Adrenal gland (tissue), 5 donors: ENCODE data around the gene RNF215.

Experiments used
- POLR2A ChIP-seq, 2 donors: fragments of 450-650 bp; IDR thresholded peaks; one replicate each; pipeline ENCODE4 v1.6.1; 2017; ENCODE audit warnings: antibody characterized with exemption in 2 of 2, mild to moderate bottlenecking in 2 of 2, moderate library complexity in 1 of 2
- TF ChIP-seq, protein P1 (sequence below), 6 experiments: fragments of 450-650 bp in 4 of 6; fragments of 200-600 bp in 2 of 6; sonication (generic) in 1 of 6; IDR thresholded peaks; 1 replicate in 5 of 6; 2 replicates in 1 of 6; pipeline versions ENCODE4 v1.5.1 to v1.8.0; 2016 to 2021; ENCODE audit warnings: antibody characterized with exemption in 6 of 6, mild to moderate bottlenecking in 2 of 6, moderate library complexity in 1 of 6
- donor health status: DM: no; HTN: no; CAD: no.

DNA sequence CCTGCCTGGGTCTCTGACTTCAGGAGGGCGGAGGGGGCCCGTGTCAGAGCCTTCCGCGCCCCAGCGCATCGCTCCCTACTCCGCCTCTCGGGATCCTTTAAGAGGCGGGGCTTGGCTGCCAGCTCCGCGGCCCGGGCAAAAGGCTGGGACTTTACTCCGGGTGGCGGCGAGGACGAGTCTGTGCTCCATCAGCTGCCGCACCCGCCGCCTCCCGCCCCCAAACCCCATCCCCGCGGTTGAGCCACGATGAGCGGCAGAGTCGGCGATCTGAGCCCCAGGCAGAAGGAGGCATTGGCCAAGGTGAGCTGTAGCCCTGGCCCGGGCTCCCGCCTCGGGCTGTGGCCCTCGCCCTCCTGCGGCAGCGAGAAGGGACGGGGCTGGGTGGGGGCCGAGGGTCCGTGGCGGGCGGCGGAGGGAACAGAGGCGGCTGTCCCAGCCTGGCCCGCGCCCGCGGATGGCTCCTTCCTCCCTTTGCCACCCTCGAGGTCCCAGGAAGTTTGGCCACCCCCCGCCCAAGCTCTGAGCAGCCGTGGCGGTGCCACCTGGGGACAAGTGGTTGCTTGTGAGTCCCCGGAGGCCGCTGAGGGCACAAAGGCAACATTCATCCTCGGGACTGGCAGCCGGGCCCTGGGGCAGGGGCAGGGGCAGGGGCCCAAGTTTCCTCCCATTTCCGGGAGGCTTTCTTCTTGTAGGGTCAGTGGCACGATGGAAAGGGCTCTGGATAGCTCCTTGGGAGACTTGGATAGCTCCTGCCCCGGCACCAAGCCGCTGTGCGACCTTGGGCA, 9.9 kb upstream of the RNF215 start, which contains the start of gene SEC14L2:
- peak in 1 of 2 donors; percentile 20 for TF ChIP-seq POLR2A (IDR thresholded peaks at IDR 0.05)
- TF ChIP-seq, protein P1, sequence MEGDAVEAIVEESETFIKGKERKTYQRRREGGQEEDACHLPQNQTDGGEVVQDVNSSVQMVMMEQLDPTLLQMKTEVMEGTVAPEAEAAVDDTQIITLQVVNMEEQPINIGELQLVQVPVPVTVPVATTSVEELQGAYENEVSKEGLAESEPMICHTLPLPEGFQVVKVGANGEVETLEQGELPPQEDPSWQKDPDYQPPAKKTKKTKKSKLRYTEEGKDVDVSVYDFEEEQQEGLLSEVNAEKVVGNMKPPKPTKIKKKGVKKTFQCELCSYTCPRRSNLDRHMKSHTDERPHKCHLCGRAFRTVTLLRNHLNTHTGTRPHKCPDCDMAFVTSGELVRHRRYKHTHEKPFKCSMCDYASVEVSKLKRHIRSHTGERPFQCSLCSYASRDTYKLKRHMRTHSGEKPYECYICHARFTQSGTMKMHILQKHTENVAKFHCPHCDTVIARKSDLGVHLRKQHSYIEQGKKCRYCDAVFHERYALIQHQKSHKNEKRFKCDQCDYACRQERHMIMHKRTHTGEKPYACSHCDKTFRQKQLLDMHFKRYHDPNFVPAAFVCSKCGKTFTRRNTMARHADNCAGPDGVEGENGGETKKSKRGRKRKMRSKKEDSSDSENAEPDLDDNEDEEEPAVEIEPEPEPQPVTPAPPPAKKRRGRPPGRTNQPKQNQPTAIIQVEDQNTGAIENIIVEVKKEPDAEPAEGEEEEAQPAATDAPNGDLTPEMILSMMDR (IDR thresholded peaks at IDR 0.05) = no peak
